Gastrocnemius medialis (tissue), 4 donors: ENCODE results near the gene FBXO24.

Experiments used
- CTCF ChIP-seq, 5 experiments: fragments of 450-650 bp in 3 of 5; fragments of 200-600 bp in 2 of 5; sonication (generic) in 2 of 5; IDR thresholded peaks in 4 of 5; conservative IDR thresholded peaks in 1 of 5; 1 replicate in 4 of 5; 2 replicates in 1 of 5; pipeline ENCODE4 v1.5.1; 2016 to 2019; ENCODE audit warnings: antibody characterized with exemption in 5 of 5, mild to moderate bottlenecking in 3 of 5, moderate library complexity in 3 of 5
- POLR2A ChIP-seq, 2 donors: fragments of 450-650 bp; IDR thresholded peaks; one replicate each; pipeline ENCODE4 v1.6.1; 2017; ENCODE audit warnings: antibody characterized with exemption in 2 of 2, mild to moderate bottlenecking in 2 of 2, moderate library complexity in 2 of 2

DNA sequence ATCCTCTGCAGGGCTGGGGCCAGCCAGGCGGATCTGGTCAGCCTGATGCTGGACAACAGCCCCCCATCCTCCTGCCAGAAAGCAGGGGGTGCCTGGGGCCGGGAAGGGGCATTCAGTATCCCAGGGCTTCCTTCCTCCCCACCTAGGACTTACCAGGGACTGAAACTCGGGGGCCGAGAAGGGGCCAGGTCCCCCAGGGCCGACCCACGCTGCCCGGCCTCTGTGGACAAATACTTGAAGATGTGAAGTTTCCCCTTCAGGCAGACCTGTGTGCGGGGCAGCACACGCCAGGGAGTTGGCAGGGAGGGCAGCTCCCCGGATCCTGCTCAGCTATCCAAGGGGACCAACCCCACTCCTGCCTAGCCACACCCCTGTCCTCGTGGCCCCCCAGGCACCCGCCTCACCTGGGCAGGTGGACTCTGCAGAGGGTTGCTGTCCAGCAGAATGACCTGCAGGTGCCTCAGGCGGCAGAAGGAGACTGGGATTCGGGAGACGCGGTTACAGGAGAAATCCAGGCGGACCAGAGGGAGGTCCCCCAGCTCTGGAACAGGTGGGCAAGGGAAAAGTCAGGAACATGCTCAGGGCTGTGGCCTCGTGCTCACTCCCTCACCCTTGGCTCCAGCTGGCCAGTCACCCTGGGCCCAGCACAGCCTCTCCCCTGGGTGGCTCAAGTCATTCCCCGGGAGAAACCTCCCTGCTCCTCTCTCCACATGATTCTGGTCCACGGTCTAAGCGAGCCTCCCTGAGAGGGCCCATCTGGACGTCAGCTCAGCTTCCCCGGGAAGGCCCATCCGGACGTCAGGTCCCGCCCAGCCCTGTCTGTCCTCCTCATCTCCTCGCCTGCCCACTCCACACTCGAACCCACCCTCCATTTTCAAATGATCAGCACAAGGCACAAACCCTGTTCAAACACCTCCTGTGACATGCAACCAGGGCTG lies 7.6 kb upstream of the FBXO24 start:
- TF ChIP-seq CTCF (IDR thresholded peaks at IDR 0.05 in 4 of 5, conservative IDR thresholded peaks at IDR 0.05 in 1 of 5) (no peak), POLR2A (IDR thresholded peaks at IDR 0.05) (no peak)
